ENCODE measurements around the gene EFHC2.

- TF ChIP-seq, protein P1, sequence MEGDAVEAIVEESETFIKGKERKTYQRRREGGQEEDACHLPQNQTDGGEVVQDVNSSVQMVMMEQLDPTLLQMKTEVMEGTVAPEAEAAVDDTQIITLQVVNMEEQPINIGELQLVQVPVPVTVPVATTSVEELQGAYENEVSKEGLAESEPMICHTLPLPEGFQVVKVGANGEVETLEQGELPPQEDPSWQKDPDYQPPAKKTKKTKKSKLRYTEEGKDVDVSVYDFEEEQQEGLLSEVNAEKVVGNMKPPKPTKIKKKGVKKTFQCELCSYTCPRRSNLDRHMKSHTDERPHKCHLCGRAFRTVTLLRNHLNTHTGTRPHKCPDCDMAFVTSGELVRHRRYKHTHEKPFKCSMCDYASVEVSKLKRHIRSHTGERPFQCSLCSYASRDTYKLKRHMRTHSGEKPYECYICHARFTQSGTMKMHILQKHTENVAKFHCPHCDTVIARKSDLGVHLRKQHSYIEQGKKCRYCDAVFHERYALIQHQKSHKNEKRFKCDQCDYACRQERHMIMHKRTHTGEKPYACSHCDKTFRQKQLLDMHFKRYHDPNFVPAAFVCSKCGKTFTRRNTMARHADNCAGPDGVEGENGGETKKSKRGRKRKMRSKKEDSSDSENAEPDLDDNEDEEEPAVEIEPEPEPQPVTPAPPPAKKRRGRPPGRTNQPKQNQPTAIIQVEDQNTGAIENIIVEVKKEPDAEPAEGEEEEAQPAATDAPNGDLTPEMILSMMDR (IDR thresholded peaks at IDR 0.05; ENCODE audit: low read depth, low read length) = no peak
- TF ChIP-seq EZH2phosphoT487 (IDR thresholded peaks at IDR 0.05; ENCODE audit: low read depth) = no peak
Measured at GRCh38 chrX:44099366-44099765, 244.1 kb downstream of the EFHC2 start.
